ENCODE results near the gene C13orf46. TPM values are rescaled to one million over a fixed set of nuclear protein-coding genes. Genes with fewer than 3 reads are reported as not detected.

C13orf46 gene
- total and polyA plus RNA-seq, 2 experiments from 2014 or later: 1.7 TPM; not detected in 1

DNA sequence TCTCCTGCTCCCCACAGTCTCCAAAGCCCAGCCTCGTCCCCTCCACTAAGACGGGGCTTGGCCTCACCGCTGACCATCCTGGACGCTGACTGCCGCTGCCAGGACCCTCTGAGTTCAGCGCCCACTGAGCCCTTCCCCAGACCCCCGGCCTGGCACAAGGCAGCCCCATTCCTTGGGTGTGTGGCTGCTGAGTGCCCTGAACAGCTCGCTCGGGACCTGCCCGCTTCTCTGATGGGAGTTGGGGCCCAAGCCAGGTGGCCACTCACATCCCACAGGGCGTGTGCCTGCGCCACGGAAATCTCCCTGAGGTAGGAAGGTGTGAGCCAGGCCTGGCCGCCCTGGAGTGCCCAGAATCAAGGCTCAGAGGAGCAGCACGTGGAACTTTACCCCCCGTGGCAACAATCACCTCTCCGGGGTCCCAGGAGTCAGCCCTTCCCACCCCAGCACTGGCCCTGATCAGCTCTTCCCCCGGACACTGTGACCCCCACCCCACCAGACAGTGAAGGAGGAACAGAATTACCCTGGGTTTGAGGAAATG lies 20.8 kb downstream of the C13orf46 start:
- no peaks in the 10 kb centered on the region for H3K9me3 ChIP-seq (ENCODE audit: low read depth)
- DNase-seq: no peak
- WGBS, 2 experiments (ENCODE audit: low coverage in 1 of 2, low lambda C conversion rate in 2 of 2, missing lambda C conversion rate in 2 of 2): 88 to 95% methylated on average over 15 to 18 of the region's 18 CpGs
- no peak overlapping the region for H3K27ac ChIP-seq
- no peaks in the 10 kb centered on the region for H3K27me3 ChIP-seq (replicated peaks; ENCODE audit: insufficient read depth)
- no peak overlapping the region for H3K9ac ChIP-seq
- in situ Hi-C loops (cut with MboI): no loop called here
- no peak for TF ChIP-seq EZH2phosphoT487 (IDR thresholded peaks at IDR 0.05; ENCODE audit: insufficient read depth, low read depth)
- TF ChIP-seq EZH2 (IDR thresholded peaks at IDR 0.05; ENCODE audit: insufficient read depth, poor library complexity, severe bottlenecking): no peak
- H2AFZ ChIP-seq: no peak overlapping the region
- H3K4me2 ChIP-seq (ENCODE audit: unreplicated experiment): no peak overlapping the region
- no peaks in the 10 kb centered on the region for H3F3A ChIP-seq (ENCODE audit: insufficient read depth)
- no peaks in the 10 kb centered on the region for H3K9me2 ChIP-seq (ENCODE audit: insufficient read depth)
- H3K79me2 ChIP-seq (ENCODE audit: insufficient read depth): no peaks in the 10 kb centered on the region
- H3K4me3 ChIP-seq: no peak overlapping the region
- H3K36me3 ChIP-seq (ENCODE audit: low read depth): no peaks in the 10 kb centered on the region
- H3K4me1 ChIP-seq (ENCODE audit: insufficient read depth): peaks cover 8% of the 10 kb centered on the region
- no peaks in the 10 kb centered on the region for H4K20me1 ChIP-seq (ENCODE audit: insufficient read depth)

DNA sequence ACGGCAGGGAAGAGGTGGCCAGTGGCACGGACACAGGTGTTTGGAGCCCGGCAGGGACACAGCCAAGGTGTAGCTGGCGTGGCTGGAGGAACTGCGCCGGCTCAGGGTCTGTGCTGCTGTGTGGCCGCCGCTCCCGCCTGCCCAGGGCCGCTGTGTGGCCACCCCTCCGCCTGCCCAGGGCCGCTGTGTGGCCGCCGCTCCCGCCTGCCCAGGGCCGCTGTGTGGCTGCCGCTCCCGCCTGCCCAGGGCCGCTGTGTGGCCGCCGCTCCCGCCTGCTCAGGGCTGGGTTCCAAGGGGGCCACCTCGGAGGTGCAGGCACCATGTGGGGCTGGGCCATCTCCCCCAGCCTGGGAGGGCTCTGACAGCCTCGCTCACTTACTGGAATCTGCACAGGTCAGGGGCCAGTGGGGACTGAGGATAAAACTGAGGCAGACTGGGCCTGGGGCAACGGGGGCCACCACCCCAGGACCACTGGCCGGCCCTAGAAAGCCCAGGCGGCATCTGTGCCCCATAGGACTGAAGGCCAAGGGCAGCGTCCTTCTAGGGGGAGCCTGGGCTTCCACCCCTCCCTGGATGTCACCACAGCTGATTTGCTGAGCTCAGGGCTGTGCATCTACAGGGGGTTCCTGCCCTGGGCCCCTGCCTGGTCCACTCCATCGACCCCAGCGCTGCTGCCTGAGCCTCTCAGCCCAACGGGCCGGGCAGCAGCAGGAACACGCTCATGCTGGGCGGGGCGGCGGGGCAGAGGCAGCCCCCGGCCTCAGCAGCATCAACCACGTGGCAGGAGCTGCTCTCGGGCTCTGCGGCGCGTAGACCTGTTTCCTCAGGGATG lies 21.5 kb downstream of the C13orf46 start:
- 90 to 92% methylated on average over 32 to 42 of the region's 42 CpGs for WGBS, 2 experiments (ENCODE audit: low coverage in 1 of 2, low lambda C conversion rate in 2 of 2, missing lambda C conversion rate in 2 of 2)
- TF ChIP-seq EZH2phosphoT487 (IDR thresholded peaks at IDR 0.05; ENCODE audit: insufficient read depth, low read depth) (no peak), EZH2 (IDR thresholded peaks at IDR 0.05; ENCODE audit: insufficient read depth, poor library complexity, severe bottlenecking) (no peak)
- no peak overlapping the region for H3K4me2 ChIP-seq (ENCODE audit: unreplicated experiment)
- peaks cover 8% of the 10 kb centered on the region for H3K4me1 ChIP-seq (ENCODE audit: insufficient read depth)
- no peaks in the 10 kb centered on the region for H3K9me2 ChIP-seq (ENCODE audit: insufficient read depth)
- no peak overlapping the region for H3K27ac ChIP-seq
- no peak for DNase-seq
- H3K27me3 ChIP-seq (replicated peaks; ENCODE audit: insufficient read depth): no peaks in the 10 kb centered on the region
- no peak overlapping the region for H2AFZ ChIP-seq
- no peaks in the 10 kb centered on the region for H3K9me3 ChIP-seq (ENCODE audit: low read depth)
- no peak overlapping the region for H3K4me3 ChIP-seq
- in situ Hi-C loops (cut with MboI): no loop called here
- no peaks in the 10 kb centered on the region for H3K36me3 ChIP-seq (ENCODE audit: low read depth)
- no peaks in the 10 kb centered on the region for H3F3A ChIP-seq (ENCODE audit: insufficient read depth)
- H3K79me2 ChIP-seq (ENCODE audit: insufficient read depth): no peaks in the 10 kb centered on the region
- no peak overlapping the region for H3K9ac ChIP-seq
- no peaks in the 10 kb centered on the region for H4K20me1 ChIP-seq (ENCODE audit: insufficient read depth)

DNA sequence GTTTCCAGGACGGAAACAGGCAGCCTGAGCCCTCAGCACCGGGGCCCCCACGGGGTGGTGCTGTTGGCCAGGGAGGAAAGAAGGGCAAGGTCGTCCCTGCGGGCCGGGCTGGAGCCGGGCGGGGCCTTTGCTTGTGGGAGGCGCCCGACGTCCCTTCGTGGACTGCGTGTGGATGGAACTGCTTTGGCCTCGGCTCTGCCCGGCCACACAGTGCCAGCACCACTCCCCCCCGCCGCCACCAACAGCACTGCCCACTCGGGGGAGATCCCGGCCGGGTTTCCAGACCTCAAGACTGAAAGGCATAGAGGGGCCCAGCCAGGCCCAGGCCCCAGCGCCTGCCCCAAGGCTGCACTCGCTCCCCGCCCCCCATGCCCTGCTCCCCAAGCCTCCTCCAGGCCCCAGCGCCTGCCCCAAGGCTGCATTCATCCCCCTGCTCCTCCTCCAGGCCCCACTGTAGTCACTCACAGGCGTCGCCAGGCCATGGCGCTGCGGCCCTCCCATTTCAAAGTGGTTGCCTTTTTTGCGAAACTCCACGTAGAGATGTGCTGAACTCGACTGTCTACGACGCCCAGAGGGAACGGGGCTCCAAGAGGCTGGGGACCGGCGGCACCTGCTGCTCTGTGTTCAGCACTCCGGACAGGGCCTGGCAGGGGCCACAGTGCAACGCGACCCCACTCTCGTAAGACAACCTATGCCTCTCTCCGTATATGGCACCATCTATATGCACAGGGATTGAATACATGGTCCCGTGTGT lies 22.5 kb downstream of the C13orf46 start:
- no peaks in the 10 kb centered on the region for H3K36me3 ChIP-seq (ENCODE audit: low read depth)
- no peak overlapping the region for H3K4me2 ChIP-seq (ENCODE audit: unreplicated experiment)
- H3K9me3 ChIP-seq (ENCODE audit: low read depth): no peaks in the 10 kb centered on the region
- in situ Hi-C loops (cut with MboI): no loop called here
- H3F3A ChIP-seq (ENCODE audit: insufficient read depth): no peaks in the 10 kb centered on the region
- TF ChIP-seq EZH2phosphoT487 (IDR thresholded peaks at IDR 0.05; ENCODE audit: insufficient read depth, low read depth): no peak
- TF ChIP-seq EZH2 (IDR thresholded peaks at IDR 0.05; ENCODE audit: insufficient read depth, poor library complexity, severe bottlenecking): no peak
- H3K4me3 ChIP-seq: no peak overlapping the region
- no peaks in the 10 kb centered on the region for H4K20me1 ChIP-seq (ENCODE audit: insufficient read depth)
- H3K79me2 ChIP-seq (ENCODE audit: insufficient read depth): no peaks in the 10 kb centered on the region
- H3K9me2 ChIP-seq (ENCODE audit: insufficient read depth): no peaks in the 10 kb centered on the region
- peaks cover 8% of the 10 kb centered on the region for H3K4me1 ChIP-seq (ENCODE audit: insufficient read depth)
- no peaks in the 10 kb centered on the region for H3K27me3 ChIP-seq (replicated peaks; ENCODE audit: insufficient read depth)
- 62 to 70% methylated on average over 28 to 35 of the region's 42 CpGs for WGBS, 2 experiments (ENCODE audit: low coverage in 1 of 2, low lambda C conversion rate in 2 of 2, missing lambda C conversion rate in 2 of 2)
- no peak overlapping the region for H2AFZ ChIP-seq
- no peak overlapping the region for H3K27ac ChIP-seq
- H3K9ac ChIP-seq: no peak overlapping the region
- peak; percentile 80 for DNase-seq

DNA sequence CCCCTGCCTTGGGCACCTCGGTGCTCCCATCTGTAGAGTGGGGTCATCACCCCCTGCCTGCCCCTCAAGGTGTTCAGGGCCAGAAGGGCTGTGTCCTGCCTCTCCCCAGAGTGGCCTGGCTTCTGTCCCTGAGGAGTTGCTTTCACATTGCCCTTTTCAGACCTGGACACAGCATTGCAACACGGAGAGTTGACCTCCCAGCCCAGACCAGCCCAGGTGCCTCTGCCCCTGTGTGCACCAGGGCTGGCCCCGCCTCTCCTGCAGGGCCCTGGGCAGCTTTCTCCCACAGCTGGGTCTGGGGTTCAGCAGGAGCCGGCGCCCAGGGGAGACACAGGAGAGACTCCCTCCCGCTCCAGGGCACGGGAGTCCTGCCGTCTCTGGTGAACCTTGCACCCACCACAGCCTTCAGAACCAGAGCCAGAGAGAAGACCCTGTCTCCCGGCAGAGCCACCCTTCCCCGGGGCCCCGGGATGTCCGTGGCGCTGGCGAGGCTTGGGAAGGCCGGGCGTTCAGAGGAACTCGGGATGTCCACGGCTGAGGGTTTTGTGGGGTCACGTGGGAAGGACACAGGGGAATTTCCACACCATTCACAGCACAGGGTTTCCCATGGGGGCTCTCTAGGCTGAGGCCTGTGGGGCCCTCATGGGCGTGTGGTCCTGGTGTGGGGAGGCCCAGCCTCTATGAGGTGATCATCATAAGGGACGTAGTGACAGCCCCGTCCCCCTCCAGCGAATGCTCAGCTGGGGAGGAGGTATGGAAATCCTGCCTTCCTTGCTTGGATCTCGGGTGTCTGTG lies 23.2 kb downstream of the C13orf46 start:
- Histone ChIP-seq H3K27me3 (replicated peaks; ENCODE audit: insufficient read depth) (no peaks in the 10 kb centered on the region), H3K36me3 (ENCODE audit: low read depth) (no peaks in the 10 kb centered on the region), H2AFZ (no peak overlapping the region), H3K4me2 (ENCODE audit: unreplicated experiment) (no peak overlapping the region), H3K27ac (no peak overlapping the region), H3K9me3 (ENCODE audit: low read depth) (no peaks in the 10 kb centered on the region), H3K9ac (no peak overlapping the region), H3K4me3 (no peak overlapping the region), H3F3A (ENCODE audit: insufficient read depth) (no peaks in the 10 kb centered on the region), H3K4me1 (ENCODE audit: insufficient read depth) (peaks cover 8% of the 10 kb centered on the region), H3K79me2 (ENCODE audit: insufficient read depth) (no peaks in the 10 kb centered on the region), H3K9me2 (ENCODE audit: insufficient read depth) (no peaks in the 10 kb centered on the region), H4K20me1 (ENCODE audit: insufficient read depth) (no peaks in the 10 kb centered on the region)
- no peak for TF ChIP-seq EZH2 (IDR thresholded peaks at IDR 0.05; ENCODE audit: insufficient read depth, poor library complexity, severe bottlenecking)
- no peak for TF ChIP-seq EZH2phosphoT487 (IDR thresholded peaks at IDR 0.05; ENCODE audit: insufficient read depth, low read depth)
- no peak for DNase-seq
- WGBS, 2 experiments (ENCODE audit: low coverage in 1 of 2, low lambda C conversion rate in 2 of 2, missing lambda C conversion rate in 2 of 2): 73 to 80% methylated on average over 23 to 24 of the region's 24 CpGs
- in situ Hi-C loops (cut with MboI): no loop called here
